Measurements from ENCODE around the gene JUP. TPM values are rescaled to one million over a fixed set of nuclear protein-coding genes. Genes with fewer than 3 reads are reported as not detected.

Gene JUP
- total and polyA plus RNA-seq, 2 of the 4 experiments (the other 2 are of a cell fraction) = 12.9 to 27.3 TPM

- Histone ChIP-seq H3K4me2 (ENCODE audit: low read depth, low read length) (no peak overlapping the region), H4K91ac (ENCODE audit: insufficient read depth, low read depth, low read length) (no peak overlapping the region), H3K56ac (ENCODE audit: extremely low read depth, insufficient read depth, low read length) (no peak overlapping the region), H2AK5ac (ENCODE audit: low read depth, low read length) (peak overlapping the region; percentile 64), H3K4ac (ENCODE audit: low read depth, low read length) (no peak overlapping the region), H2BK120ac (ENCODE audit: low read depth, low read length) (no peak overlapping the region), H4K8ac (ENCODE audit: low read depth in 2 of 2, low read length in 2 of 2) (no peak overlapping the region), H3K27me3 (ENCODE audit: control insufficient read depth, insufficient read depth, low read length) (no peaks in the 10 kb centered on the region), H2BK5ac (ENCODE audit: low read depth, low read length, poor library complexity, severe bottlenecking) (no peak overlapping the region), H3K79me1 (ENCODE audit: low read depth in 1 of 2, low read length in 2 of 2) (peaks cover 14 to 42% of the 10 kb centered on the region in 2 experiments; a peak in 3 of 4 replicates), H3K4me3 (ENCODE audit: insufficient read depth, low read depth, low read length) (no peak overlapping the region), H2BK15ac (ENCODE audit: low read depth, low read length) (no peak overlapping the region), H4K5ac (ENCODE audit: low read depth, low read length) (no peak overlapping the region), H2BK20ac (ENCODE audit: low read depth, low read length) (no peak overlapping the region), H3K9ac (ENCODE audit: low read depth, low read length) (no peak overlapping the region), H3K14ac (replicated peaks; ENCODE audit: low read depth, low read length) (no peak overlapping the region), H3K27ac (ENCODE audit: insufficient read depth, low read length) (no peak overlapping the region), H3K18ac (ENCODE audit: low read depth, low read length) (no peak overlapping the region), H4K20me1 (ENCODE audit: insufficient read depth, low read length) (peaks cover 16% of the 10 kb centered on the region; the same call in 1 of the 2 replicates), H3K36me3 (ENCODE audit: control insufficient read depth, insufficient read depth, low read length) (peaks cover 58% of the 10 kb centered on the region), H2AK9ac (replicated peaks; ENCODE audit: low read depth, low read length, poor library complexity) (peak overlapping the region; percentile 37), H3K9me3 (ENCODE audit: control insufficient read depth, insufficient read depth, low read length) (no peaks in the 10 kb centered on the region), H2AFZ (replicated peaks; ENCODE audit: low read length, poor library complexity) (no peak overlapping the region), H3K4me1 (ENCODE audit: control insufficient read depth, insufficient read depth, low read length) (peaks cover 15% of the 10 kb centered on the region), H3K23ac (ENCODE audit: low read depth, low read length) (no peak overlapping the region), H3K9me1 (ENCODE audit: insufficient read depth, low read length) (peaks cover 16% of the 10 kb centered on the region)
- TF ChIP-seq USF2 (IDR thresholded peaks at IDR 0.05; ENCODE audit: low read depth, low read length) (no peak), RCOR1 (IDR thresholded peaks at IDR 0.05; ENCODE audit: insufficient replicate concordance, low read length) (no peak), NFE2L2 (IDR thresholded peaks at IDR 0.05; ENCODE audit: low read depth, low read length) (no peak), RFX5 (IDR thresholded peaks at IDR 0.05; ENCODE audit: low read depth, low read length) (no peak), CEBPB (IDR thresholded peaks at IDR 0.05; ENCODE audit: low read depth, low read length) (no peak), SMC3 (IDR thresholded peaks at IDR 0.05; ENCODE audit: low read depth, low read length) (no peak), MAZ (IDR thresholded peaks at IDR 0.05; ENCODE audit: borderline replicate concordance, low read depth, low read length) (no peak)
- TF ChIP-seq, protein P1, sequence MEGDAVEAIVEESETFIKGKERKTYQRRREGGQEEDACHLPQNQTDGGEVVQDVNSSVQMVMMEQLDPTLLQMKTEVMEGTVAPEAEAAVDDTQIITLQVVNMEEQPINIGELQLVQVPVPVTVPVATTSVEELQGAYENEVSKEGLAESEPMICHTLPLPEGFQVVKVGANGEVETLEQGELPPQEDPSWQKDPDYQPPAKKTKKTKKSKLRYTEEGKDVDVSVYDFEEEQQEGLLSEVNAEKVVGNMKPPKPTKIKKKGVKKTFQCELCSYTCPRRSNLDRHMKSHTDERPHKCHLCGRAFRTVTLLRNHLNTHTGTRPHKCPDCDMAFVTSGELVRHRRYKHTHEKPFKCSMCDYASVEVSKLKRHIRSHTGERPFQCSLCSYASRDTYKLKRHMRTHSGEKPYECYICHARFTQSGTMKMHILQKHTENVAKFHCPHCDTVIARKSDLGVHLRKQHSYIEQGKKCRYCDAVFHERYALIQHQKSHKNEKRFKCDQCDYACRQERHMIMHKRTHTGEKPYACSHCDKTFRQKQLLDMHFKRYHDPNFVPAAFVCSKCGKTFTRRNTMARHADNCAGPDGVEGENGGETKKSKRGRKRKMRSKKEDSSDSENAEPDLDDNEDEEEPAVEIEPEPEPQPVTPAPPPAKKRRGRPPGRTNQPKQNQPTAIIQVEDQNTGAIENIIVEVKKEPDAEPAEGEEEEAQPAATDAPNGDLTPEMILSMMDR (conservative IDR thresholded peaks at IDR 0.05; ENCODE audit: low read depth, low read length) = no peak
- in situ Hi-C loops (cut with MboI; ENCODE audit: low sequenced_read_pairs) = no loop called here
- intact Hi-C loops (cut with micrococcal nuclease) = no loop called here
- CTCF ChIA-PET = no interaction called here
- POLR2A ChIA-PET (ENCODE audit: unreplicated experiment) = no interaction called here
- no TSS peak for BruUV-seq (replicated peaks)
- no peak for DNase-seq
- dilution Hi-C loops (cut with HindIII; ENCODE audit: low sequenced_read_pairs, unreplicated experiment) = no loop called here
- no peak for ATAC-seq (ENCODE audit: low read depth)
- 88% methylated on average over 9 of the region's 17 CpGs; no CpG with 5 or more reads in 1 of the 2 experiments for WGBS, 2 experiments (ENCODE audit: extremely low coverage in 2 of 2, insufficient read length in 1 of 2)
These were observed 14.9 kb downstream of the JUP start for GRCh38 chr17:41771389-41772206.
